Heart left ventricle (tissue), 16 donors: ENCODE measurements around the gene MICOS13. TPM values are rescaled to one million over a fixed set of nuclear protein-coding genes. Genes with fewer than 3 reads are reported as not detected.

Source experiments
- ATAC-seq, 4 donors: fragments of 200-7000 bp; cut with Tn5 transposase; one replicate each; pipeline ENCODE4 v1.9.1; 2020 to 2022; ENCODE audit warnings: moderate library complexity in 4 of 4, mild to moderate bottlenecking in 3 of 4, moderate number of reproducible peaks in 1 of 4
- DNase-seq, 5 donors: peaks; one replicate each; pipeline ENCODE4 v3.0.0-alpha.2; 2020
- H3K27ac ChIP-seq, 12 donors: fragments of 200-600 bp; sonication (generic) in 4 of 12; one replicate each; pipeline versions ENCODE4 v1.5.0 to v1.8.0; 2016 to 2022; ENCODE audit warnings: mild to moderate bottlenecking in 2 of 12
- H3K27me3 ChIP-seq, 9 donors: fragments of 200-600 bp; sonication (generic) in 2 of 9; one replicate each; pipeline versions ENCODE4 v1.5.1 to v1.8.0; 2016 to 2022; ENCODE audit warnings: mild to moderate bottlenecking in 3 of 9
- H3K36me3 ChIP-seq, 9 donors: fragments of 200-600 bp; sonication (generic) in 2 of 9; one replicate each; pipeline versions ENCODE4 v1.5.0 to v1.8.0; 2018 to 2022; ENCODE audit warnings: mild to moderate bottlenecking in 2 of 9
- H3K4me1 ChIP-seq, 12 donors: fragments of 200-600 bp; sonication (generic) in 4 of 12; one replicate each; pipeline versions ENCODE4 v1.5.0 to v1.8.0; 2016 to 2022; ENCODE audit warnings: mild to moderate bottlenecking in 3 of 12
- H3K4me3 ChIP-seq, 12 donors: fragments of 200-600 bp; sonication (generic) in 4 of 12; one replicate each; pipeline versions ENCODE4 v1.5.0 to v1.8.0; 2017 to 2022; ENCODE audit warnings: mild to moderate bottlenecking in 9 of 12, moderate library complexity in 4 of 12
- H3K9me3 ChIP-seq, 12 donors: fragments of 200-600 bp; sonication (generic) in 4 of 12; one replicate each; pipeline versions ENCODE4 v1.5.0 to v1.8.0; 2016 to 2022; ENCODE audit warnings: mild to moderate bottlenecking in 1 of 12
- CTCF ChIP-seq, 12 donors: fragments of 200-600 bp; sonication (generic) in 4 of 12; IDR thresholded peaks; one replicate each; pipeline versions ENCODE4 v1.5.0 to v1.8.0; 2018 to 2022; ENCODE audit warnings: antibody characterized with exemption in 12 of 12, mild to moderate bottlenecking in 5 of 12
- POLR2A ChIP-seq, 2 donors: fragments of 450-650 bp; IDR thresholded peaks; one replicate each; pipeline ENCODE4 v1.6.1; 2017; ENCODE audit warnings: antibody characterized with exemption in 2 of 2, mild to moderate bottlenecking in 2 of 2, moderate library complexity in 2 of 2
- WGBS, 4 donors: extraction: QIAGEN DNeasy Blood & Tissue Kit in 2 of 4; methylation state at CpG; one replicate each; pipeline versions ENCODE4 v1.1.5 to v1.1.7; 2013 to 2018; 5-methylcytosine and 5-hydroxymethylcytosine counted together
- intact Hi-C, 10 donors: fragments of 100-400 bp; cut with DNase I; formaldehyde crosslinking; loops; one replicate each; pipeline versions ENCODE4 v1.11.1 to v1.14.2; 2022
- polyA plus RNA-seq, 2 donors: library from polyadenylated mRNA; stranded (reverse); fragments of 200-250 nt; gene quantifications; one replicate each; pipeline ENCODE4 v1.2.3, GENCODE V29; 2013
- total RNA-seq, 9 donors: library from RNA; depleted of rRNA in 2 of 9; stranded (reverse); fragments of >200 nt in 2 of 9; fragmentation: NEBNext Ultra II Directional in 3 of 9; extraction: Animal tissue kit (Norgen Biotek cat#: 25700) in 3 of 9; gene quantifications; one replicate each; pipeline versions ENCODE4 v1.1.0 to v1.2.4, GENCODE V29; 2016 to 2023
- donor health status: ischemic (EF 13 %, LVEDD 7.1; RV severe dilation, severe dysfunction).
- donor health status: healthy with polysubstance abuse.
- donor health status: DM: no; HTN: yes; CAD: no.
- donor health status: DM: no; HTN: no; CAD: no.
- donor health status: ischemic (EF 25% LVEDD 6.9; RV normal size, moderate dysfunction).
- donor health status: ischemic (EF 25% LVEDD 5.7; RV mildly dilated, moderate dysfunction).
- donor health status: healthy.
- donor health status: DM: yes; HTN: yes; CAD: no.
- donor health status: ischemic (EF 35%, LVEDD 5.7; RV mildly dilated, moderate dysfunction).
- donor health status: nonischemic (EF 11% LVEDD 7.7; RV severe dilation, severe dysfunction).
- donor health status: DM: yes; HTN: yes; CAD: no.
- donor health status: PGD.
- donor health status: ischemic (EF 29% LVEDD 5.4; RV normal size, mild dysfunction).
- donor health status: nonischemic (EF 23%, LVEDD 6.1; RV moderate dilation, normal function).

MICOS13 gene
- total and polyA plus RNA-seq, 11 donors, result 103 to 435 (median 142) TPM

GRCh38 chr19:5635427-5635826 is 44.9 kb downstream of the MICOS13 start:
- DNase-seq, result no peak

GRCh38 chr19:5632657-5633056 is 47.7 kb downstream of the MICOS13 start:
- TF ChIP-seq POLR2A (IDR thresholded peaks at IDR 0.05) (no peak), CTCF (IDR thresholded peaks at IDR 0.05) (no peak)
- peaks cover 4 to 76% (median 55%) of the 10 kb centered on the region in 12 donors for H3K4me1 ChIP-seq
- ATAC-seq (peak in 1 of 4 donors; percentile 11), DNase-seq (no peak)
- H3K9me3 ChIP-seq, result no peaks in the 10 kb centered on the region
- H3K27ac ChIP-seq, result peak overlapping the region in 1 of 12 donors; percentile 32
- H3K4me3 ChIP-seq, result no peak overlapping the region
- H3K36me3 ChIP-seq, result peaks cover 0 to 60% (median 25%) of the 10 kb centered on the region in 9 donors
- WGBS, 4 donors, result 86 to 92% (median 91%) methylated on average over 5 of the region's 5 CpGs
- intact Hi-C loops, result no loop called here
- H3K27me3 ChIP-seq, result no peaks in the 10 kb centered on the region

More at GRCh38 chr19:5635427-5635826, 44.9 kb downstream of the MICOS13 start:
- Histone ChIP-seq H3K27ac (no peak overlapping the region), H3K9me3 (no peaks in the 10 kb centered on the region), H3K4me3 (no peak overlapping the region), H3K36me3 (peaks cover 0 to 52% (median 4%) of the 10 kb centered on the region in 9 donors), H3K4me1 (peaks cover 4 to 51% (median 34%) of the 10 kb centered on the region in 12 donors), H3K27me3 (no peaks in the 10 kb centered on the region)
- TF ChIP-seq CTCF (IDR thresholded peaks at IDR 0.05) (no peak), POLR2A (IDR thresholded peaks at IDR 0.05) (no peak)
- WGBS, 4 donors, result 74 to 86% (median 79%) methylated on average over 6 of the region's 6 CpGs
- no peak for ATAC-seq
- intact Hi-C loops, result no loop called here

DNA sequence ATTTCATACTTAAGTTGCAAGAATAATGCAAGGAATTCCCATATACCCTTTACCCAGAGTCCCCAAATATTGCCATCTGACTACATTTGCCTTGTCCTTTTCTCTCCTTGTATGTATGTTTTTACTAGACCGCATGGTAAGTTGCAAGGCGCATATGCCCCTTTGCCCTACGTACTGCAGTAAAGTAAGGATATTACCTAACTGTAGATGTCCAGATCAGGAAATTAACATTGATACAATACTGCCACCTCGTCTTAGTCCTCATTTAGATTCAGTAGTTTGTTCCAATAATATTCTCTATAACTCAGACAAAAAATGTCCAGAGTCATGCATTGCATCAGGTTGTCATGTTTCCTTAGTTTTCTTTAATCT is 48.1 kb downstream of the MICOS13 start:
- ATAC-seq (no peak), DNase-seq (no peak)
- Histone ChIP-seq H3K27ac (peak overlapping the region in 2 of 12 donors; percentile 23 to 32), H3K36me3 (peaks cover 0 to 63% (median 29%) of the 10 kb centered on the region in 9 donors), H3K27me3 (no peaks in the 10 kb centered on the region), H3K4me1 (peaks cover 4 to 76% (median 58%) of the 10 kb centered on the region in 12 donors), H3K9me3 (no peaks in the 10 kb centered on the region), H3K4me3 (no peak overlapping the region)
- WGBS, 4 donors, result 67 to 77% (median 74%) methylated on average over 4 of the region's 4 CpGs
- intact Hi-C loops, result no loop called here
- TF ChIP-seq CTCF (IDR thresholded peaks at IDR 0.05), result no peak
- TF ChIP-seq POLR2A (IDR thresholded peaks at IDR 0.05), result no peak

GRCh38 chr19:5631567-5632240 is 48.6 kb downstream of the MICOS13 start:
- peak overlapping the region in 3 of 12 donors; percentile 16 to 32 (median 23) for H3K27ac ChIP-seq
- ATAC-seq, result peak in 1 of 4 donors; percentile 25
- DNase-seq, result no peak
- H3K9me3 ChIP-seq, result no peaks in the 10 kb centered on the region
- peaks cover 4 to 80% (median 61%) of the 10 kb centered on the region in 12 donors for H3K4me1 ChIP-seq
- peaks cover 0 to 67% (median 34%) of the 10 kb centered on the region in 9 donors for H3K36me3 ChIP-seq
- H3K4me3 ChIP-seq, result no peak overlapping the region
- intact Hi-C loops, result no loop called here
- no peaks in the 10 kb centered on the region for H3K27me3 ChIP-seq
- WGBS, 4 donors, result 50 to 68% (median 62%) methylated on average over 9 of the region's 9 CpGs
- no peak for TF ChIP-seq CTCF (IDR thresholded peaks at IDR 0.05)
- no peak for TF ChIP-seq POLR2A (IDR thresholded peaks at IDR 0.05)
